Astrocyte of the cerebellum (primary cell): Measurements from ENCODE around the gene STUM.

Source experiments
- DNase-seq: peaks from one replicate; pipeline ENCODE4 v3.0.0-alpha.2; 2011; ENCODE audit warnings: low read depth
- H3K4me3 ChIP-seq: 2 replicates; pipeline ENCODE4 v1.5.1; 2011; ENCODE audit warnings: mild to moderate bottlenecking, low read depth, low read length, moderate library complexity
- in situ Hi-C: cut with HindIII; loops from 2 replicates; pipeline ENCODE4 v1.10.0; 2017; ENCODE audit warnings: low sequenced_read_pairs
- TF ChIP-seq, protein P1 (sequence below): IDR thresholded peaks from 2 replicates; pipeline ENCODE4 v1.5.1; 2012; ENCODE audit warnings: low read length, low read depth, moderate library complexity, mild to moderate bottlenecking; ENCODE audit errors: missing control alignments

STUM gene

DNA sequence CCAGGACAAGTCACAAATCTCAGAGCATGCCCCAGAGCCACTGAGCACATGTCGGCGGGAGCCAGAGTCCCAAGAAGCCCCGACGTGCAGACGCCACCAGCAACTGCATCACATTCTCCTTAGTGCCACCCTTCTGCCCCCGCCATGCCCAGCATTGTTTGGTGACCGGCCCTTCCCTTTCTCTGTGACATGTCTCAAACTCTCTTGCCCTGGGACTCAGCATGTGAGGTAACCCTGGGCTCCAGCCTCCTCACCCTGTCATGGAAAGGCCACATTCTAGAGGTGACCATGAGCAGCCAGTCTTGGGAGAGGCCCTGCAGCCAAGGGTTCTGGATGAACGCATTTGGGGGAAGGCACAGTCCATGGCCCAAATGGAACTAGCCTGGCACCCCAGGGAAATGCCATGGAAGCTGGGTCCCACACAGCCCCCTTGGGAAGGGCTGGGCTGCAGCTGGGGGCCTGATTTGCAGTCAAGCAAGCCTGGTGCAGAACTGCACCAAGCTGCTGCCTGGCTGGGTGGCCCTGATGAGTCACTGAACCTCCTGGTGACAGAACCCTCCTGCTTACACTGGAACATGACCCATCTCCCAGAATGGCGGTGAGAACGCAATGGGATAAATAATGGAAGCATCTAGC lies 96.1 kb downstream of the STUM start:
- in situ Hi-C loops: loop anchor here (25.0 kb wide), 1 partner anchor 193 kb away; no protein-coding TSS in a partner anchor
- DNase-seq: no peak
- H3K4me3 ChIP-seq: no peak overlapping the region
- TF ChIP-seq, protein P1, sequence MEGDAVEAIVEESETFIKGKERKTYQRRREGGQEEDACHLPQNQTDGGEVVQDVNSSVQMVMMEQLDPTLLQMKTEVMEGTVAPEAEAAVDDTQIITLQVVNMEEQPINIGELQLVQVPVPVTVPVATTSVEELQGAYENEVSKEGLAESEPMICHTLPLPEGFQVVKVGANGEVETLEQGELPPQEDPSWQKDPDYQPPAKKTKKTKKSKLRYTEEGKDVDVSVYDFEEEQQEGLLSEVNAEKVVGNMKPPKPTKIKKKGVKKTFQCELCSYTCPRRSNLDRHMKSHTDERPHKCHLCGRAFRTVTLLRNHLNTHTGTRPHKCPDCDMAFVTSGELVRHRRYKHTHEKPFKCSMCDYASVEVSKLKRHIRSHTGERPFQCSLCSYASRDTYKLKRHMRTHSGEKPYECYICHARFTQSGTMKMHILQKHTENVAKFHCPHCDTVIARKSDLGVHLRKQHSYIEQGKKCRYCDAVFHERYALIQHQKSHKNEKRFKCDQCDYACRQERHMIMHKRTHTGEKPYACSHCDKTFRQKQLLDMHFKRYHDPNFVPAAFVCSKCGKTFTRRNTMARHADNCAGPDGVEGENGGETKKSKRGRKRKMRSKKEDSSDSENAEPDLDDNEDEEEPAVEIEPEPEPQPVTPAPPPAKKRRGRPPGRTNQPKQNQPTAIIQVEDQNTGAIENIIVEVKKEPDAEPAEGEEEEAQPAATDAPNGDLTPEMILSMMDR: no peak

DNA sequence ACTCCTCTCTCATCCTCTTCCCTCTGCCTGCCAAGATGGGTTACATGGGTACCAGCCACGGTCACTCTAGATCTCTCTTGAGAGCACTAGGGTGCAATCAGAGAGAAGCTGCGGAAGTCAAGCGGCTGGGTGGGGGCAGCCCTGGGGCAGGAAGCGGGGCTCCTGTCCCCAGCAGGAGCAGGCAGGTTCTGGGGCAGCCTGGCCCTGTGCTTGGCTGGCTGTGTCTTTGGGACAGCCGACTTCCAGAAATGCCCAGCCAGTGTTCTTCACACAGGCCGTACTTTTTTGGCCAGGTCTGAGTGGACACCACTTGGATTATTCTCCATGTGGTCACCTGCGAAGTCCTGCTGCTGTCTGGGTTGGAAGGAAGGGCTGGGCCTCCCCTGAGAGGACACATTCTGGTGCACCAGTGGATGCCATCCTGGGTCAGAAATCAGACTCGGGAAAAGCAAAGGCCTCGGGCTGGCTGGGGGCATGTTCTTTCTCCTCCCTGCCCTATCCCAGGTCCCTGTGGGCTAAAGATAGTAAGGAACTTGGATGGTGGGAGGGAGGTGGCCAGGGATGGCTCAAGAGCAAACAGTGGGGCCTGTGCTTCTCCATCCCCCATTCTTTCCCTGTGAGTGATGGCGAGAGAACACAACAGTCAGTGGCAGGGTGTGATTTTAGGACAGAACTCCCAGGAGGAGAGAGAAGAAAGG lies 96.9 kb downstream of the STUM start:
- in situ Hi-C loops: loop anchor here (25.0 kb wide), 1 partner anchor 192 kb away; no protein-coding TSS in a partner anchor
- TF ChIP-seq, protein P1: no peak
- DNase-seq: no peak
- H3K4me3 ChIP-seq: no peak overlapping the region

DNA sequence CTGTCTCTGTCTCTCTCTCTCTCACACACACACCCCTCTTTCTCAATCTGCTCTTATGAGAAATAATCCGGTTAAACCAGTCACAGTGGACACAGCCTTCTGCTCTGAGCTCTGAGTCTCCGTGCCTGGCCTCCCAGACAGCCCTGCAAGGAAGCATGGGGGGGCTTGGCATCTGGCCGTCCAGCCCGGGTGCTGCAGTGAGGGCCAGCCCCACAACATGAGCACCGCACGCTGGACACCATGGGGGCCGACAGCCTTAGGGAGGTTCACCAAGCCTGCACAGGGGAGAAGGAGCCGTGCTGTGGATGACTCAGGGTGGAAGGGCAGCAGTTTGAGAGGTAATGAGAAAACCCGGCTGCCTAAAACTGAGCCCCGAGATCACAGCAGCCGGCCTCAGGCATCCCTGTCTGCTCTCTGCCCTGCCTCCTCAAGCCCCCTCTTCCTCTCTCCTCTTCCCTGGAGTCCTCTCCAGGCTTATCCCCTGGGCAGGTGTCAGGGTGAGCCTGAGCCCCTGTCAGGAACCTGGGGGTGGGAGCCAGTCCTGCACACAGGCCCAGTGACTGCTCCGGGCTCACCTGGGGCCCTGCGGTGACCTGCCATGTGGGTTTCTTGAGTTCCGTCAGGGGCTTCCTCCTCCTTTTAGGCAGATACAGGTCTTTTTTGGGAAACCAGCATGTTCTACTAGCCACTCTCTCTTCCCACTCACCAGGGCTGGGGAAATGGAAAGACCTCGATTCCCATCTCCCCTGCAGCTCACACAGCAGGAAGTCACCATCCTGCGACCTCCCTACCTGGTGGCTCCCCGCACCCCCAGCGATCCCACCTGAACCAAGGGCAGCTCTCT lies 97.7 kb downstream of the STUM start:
- H3K4me3 ChIP-seq: no peak overlapping the region
- no peak for DNase-seq
- TF ChIP-seq, protein P1: no peak
- in situ Hi-C loops: loop anchor here (25.0 kb wide), 1 partner anchor 191 kb away; no protein-coding TSS in a partner anchor

DNA sequence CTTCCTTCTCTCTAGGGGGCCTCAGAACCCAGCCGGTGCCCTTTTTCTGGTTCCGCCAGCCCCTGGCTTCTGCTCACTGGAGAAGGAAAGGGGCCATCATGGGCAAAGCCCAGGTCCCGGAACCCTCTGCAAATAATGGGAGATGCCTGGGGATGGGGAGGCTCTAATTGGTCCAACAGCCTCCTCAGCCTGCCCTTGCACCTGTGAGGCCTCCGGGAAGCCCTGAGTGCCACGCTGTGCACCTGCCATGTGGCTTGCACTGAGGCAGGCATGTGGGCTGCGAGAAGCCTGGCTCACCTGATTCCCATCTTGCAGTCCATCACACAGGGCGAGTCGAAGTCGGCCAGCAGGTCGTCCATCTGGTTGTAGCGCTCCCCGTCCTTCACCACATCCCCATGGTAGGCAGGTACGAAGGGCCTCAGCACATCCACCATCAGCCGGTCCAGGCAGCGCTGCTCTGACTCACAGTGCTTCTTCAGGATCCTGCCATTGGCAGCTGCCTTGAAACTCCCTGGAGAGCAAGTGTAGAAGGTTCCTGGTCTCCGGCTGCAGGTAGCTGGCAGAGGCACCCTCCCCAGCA lies 98.4 kb downstream of the STUM start:
- TF ChIP-seq, protein P1: no peak
- in situ Hi-C loops: loop anchor here (25.0 kb wide), 1 partner anchor 190 kb away; no protein-coding TSS in a partner anchor
- no peak overlapping the region for H3K4me3 ChIP-seq
- DNase-seq: no peak

DNA sequence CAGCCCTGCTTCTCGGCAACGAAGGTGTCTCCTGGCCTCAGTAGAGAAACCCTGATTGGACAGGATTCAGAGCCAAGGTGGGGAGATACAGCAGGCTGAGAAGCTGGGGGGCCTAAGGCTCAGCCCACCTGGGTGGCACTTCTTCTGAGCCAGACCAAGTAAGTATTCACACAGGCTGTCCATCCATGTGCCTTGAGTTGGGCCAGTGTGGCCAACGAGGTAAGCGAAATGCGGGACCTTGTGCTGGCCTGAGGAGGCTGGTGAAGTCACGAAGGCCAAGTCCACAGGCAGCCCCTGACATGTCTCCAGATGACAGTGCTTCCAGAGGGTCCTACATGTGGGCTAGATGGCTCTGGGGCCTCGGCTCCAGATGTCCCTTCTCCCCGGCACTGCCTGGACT lies 99.2 kb downstream of the STUM start:
- no peak overlapping the region for H3K4me3 ChIP-seq
- in situ Hi-C loops: loop anchor here (25.0 kb wide), 1 partner anchor 190 kb away; no protein-coding TSS in a partner anchor
- TF ChIP-seq, protein P1: no peak
- DNase-seq: no peak

DNA sequence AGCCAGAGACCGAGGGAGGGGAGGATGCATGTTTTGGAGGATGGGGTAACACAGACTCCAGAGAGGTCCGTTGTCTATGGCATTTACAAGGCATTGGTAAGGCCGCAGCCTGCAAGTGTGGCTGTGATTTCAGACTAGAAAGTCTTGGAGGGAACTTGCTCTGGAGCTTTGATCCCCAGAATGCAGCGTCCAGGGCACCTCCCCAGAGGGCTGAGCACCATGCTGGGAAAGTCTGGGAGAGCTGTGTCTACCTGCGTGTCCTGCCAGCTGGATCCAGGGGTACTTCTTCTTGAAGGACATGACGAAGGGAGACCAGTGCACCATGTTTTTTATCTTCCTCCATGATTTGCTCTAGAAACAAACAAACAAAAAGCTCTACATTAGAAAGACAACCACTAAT lies 99.9 kb downstream of the STUM start:
- in situ Hi-C loops: loop anchor here (25.0 kb wide), 1 partner anchor 189 kb away; no protein-coding TSS in a partner anchor
- no peak for DNase-seq
- TF ChIP-seq, protein P1: no peak
- no peak overlapping the region for H3K4me3 ChIP-seq
